ENCODE data around the gene ATP8B3. TPM values are rescaled to one million over a fixed set of nuclear protein-coding genes. Genes with fewer than 3 reads are reported as not detected.

The ATP8B3 gene
- total RNA-seq, 1 donor from 2014 or later = 3.0 TPM

DNA sequence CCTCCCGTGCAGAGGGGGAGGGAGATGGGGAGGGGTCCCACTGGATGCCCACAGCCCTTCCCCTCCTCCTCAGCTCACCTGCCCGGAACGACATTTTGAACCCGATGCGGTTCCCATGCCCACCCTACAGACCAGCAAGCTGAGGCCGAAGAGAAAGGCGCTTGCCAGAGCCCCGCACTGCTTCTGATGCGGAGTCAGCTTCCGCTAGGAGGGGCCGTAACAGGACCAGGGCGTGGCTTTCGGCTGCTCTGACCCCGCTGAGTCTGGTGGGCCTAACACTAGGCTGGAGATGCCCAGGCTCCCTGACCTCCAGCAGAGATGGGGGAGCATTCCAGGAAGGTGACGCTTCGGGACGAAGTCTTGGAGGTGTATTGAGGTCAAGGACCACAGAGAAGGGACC is 52.1 kb downstream of the ATP8B3 start:
- no peak overlapping the region for H3K9ac ChIP-seq (ENCODE audit: low read length)
- Mint-ChIP-seq H3K4me1 (ENCODE audit: low read depth, unreplicated experiment) (no peaks in the 10 kb centered on the region), H3K4me3 (ENCODE audit: unreplicated experiment) (no peak overlapping the region), H3K36me3 (ENCODE audit: low read depth, unreplicated experiment) (no peaks in the 10 kb centered on the region), H3K27me3 (ENCODE audit: low read depth, unreplicated experiment) (peaks cover 64% of the 10 kb centered on the region), H3K9me3 (ENCODE audit: unreplicated experiment) (peaks cover 8% of the 10 kb centered on the region), H3K27ac (ENCODE audit: unreplicated experiment) (no peak overlapping the region)
- H3K9me3 ChIP-seq (ENCODE audit: insufficient read depth, low read depth, low read length) = no peaks in the 10 kb centered on the region
- no peak overlapping the region for H3K4me2 ChIP-seq (ENCODE audit: low read length)
- peaks cover 3% of the 10 kb centered on the region for H4K20me1 ChIP-seq (ENCODE audit: insufficient read depth, low read length)
- H3K27ac ChIP-seq (ENCODE audit: low read depth, low read length) = no peak overlapping the region
- H3K27me3 ChIP-seq (ENCODE audit: insufficient read depth, low read length) = peaks cover 85% of the 10 kb centered on the region
- H3K79me2 ChIP-seq (ENCODE audit: insufficient read depth, low read length) = no peaks in the 10 kb centered on the region
- FAIRE-seq = no peak
- H2AFZ ChIP-seq (ENCODE audit: low read depth, low read length) = no peak overlapping the region
- H3K36me3 ChIP-seq (ENCODE audit: insufficient read depth, low read length) = no peaks in the 10 kb centered on the region
- no peak for DNase-seq (ENCODE audit: low read depth)
- TF ChIP-seq EZH2 (IDR thresholded peaks at IDR 0.05; ENCODE audit: insufficient read depth, low read length) = no peak
- TF ChIP-seq, protein P1, sequence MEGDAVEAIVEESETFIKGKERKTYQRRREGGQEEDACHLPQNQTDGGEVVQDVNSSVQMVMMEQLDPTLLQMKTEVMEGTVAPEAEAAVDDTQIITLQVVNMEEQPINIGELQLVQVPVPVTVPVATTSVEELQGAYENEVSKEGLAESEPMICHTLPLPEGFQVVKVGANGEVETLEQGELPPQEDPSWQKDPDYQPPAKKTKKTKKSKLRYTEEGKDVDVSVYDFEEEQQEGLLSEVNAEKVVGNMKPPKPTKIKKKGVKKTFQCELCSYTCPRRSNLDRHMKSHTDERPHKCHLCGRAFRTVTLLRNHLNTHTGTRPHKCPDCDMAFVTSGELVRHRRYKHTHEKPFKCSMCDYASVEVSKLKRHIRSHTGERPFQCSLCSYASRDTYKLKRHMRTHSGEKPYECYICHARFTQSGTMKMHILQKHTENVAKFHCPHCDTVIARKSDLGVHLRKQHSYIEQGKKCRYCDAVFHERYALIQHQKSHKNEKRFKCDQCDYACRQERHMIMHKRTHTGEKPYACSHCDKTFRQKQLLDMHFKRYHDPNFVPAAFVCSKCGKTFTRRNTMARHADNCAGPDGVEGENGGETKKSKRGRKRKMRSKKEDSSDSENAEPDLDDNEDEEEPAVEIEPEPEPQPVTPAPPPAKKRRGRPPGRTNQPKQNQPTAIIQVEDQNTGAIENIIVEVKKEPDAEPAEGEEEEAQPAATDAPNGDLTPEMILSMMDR (IDR thresholded peaks at IDR 0.05; ENCODE audit: insufficient read depth, low read depth, low read length) = no peak
- no peak overlapping the region for H3K4me3 ChIP-seq (ENCODE audit: insufficient read depth, low read depth, low read length)
- no peaks in the 10 kb centered on the region for H3K4me1 ChIP-seq (ENCODE audit: insufficient read depth, low read length)

DNA sequence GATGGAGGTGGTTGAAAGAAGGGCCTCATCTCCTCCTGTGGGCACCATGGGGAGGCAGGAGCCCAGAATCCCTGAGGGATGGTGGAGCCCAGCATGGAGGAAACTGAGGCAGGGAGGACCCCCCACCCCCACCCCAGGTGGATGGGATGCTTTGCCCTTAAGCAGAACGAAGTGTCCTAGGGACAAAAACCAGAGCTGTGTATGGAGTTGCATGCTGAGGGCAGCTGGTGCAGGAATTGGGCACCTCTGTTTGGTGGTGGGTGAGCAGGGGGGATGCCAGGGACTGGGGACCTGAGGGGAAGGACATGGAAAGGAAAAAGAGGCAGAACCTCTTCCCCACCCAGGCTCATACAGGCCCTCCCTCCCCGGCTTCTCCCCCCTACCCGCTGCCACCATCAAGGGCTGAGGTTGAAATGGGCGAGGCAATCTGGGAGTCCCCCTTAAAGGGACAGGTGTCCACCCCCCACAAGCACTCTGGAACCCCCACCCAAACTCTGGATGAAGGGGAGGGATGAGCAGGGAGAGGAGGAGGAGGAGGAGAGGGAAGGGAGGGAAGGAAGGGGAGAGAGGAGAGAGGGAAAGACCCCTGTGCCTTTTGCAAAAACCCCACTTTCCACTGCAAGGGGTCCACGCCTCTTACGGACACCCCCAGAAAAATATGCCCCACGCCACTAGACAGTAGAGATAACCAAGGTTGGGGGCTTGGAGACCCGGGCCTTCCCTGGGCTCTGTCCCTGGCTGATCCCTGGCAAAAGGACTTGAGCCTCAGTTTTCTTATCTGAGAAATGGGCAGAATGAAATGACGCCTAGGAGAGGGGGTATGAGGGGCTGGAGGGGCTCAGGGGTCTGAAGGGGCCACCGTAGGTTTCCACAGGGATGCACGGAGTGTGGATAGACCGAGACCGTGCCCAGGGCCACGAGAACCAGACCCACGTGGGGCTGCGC is 52.8 kb downstream of the ATP8B3 start:
- H3K9ac ChIP-seq (ENCODE audit: low read length) = no peak overlapping the region
- DNase-seq (ENCODE audit: low read depth) = no peak
- FAIRE-seq = no peak
- Mint-ChIP-seq H3K4me3 (ENCODE audit: unreplicated experiment) (no peak overlapping the region), H3K36me3 (ENCODE audit: low read depth, unreplicated experiment) (no peaks in the 10 kb centered on the region), H3K4me1 (ENCODE audit: low read depth, unreplicated experiment) (no peaks in the 10 kb centered on the region), H3K9me3 (ENCODE audit: unreplicated experiment) (peaks cover 8% of the 10 kb centered on the region), H3K27ac (ENCODE audit: unreplicated experiment) (no peak overlapping the region), H3K27me3 (ENCODE audit: low read depth, unreplicated experiment) (peaks cover 60% of the 10 kb centered on the region)
- no peak overlapping the region for H3K4me2 ChIP-seq (ENCODE audit: low read length)
- H3K9me3 ChIP-seq (ENCODE audit: insufficient read depth, low read depth, low read length) = no peaks in the 10 kb centered on the region
- H3K79me2 ChIP-seq (ENCODE audit: insufficient read depth, low read length) = no peaks in the 10 kb centered on the region
- H4K20me1 ChIP-seq (ENCODE audit: insufficient read depth, low read length) = peaks cover 3% of the 10 kb centered on the region
- H3K4me1 ChIP-seq (ENCODE audit: insufficient read depth, low read length) = no peaks in the 10 kb centered on the region
- no peak overlapping the region for H3K4me3 ChIP-seq (ENCODE audit: insufficient read depth, low read depth, low read length)
- no peak overlapping the region for H3K27ac ChIP-seq (ENCODE audit: low read depth, low read length)
- H3K27me3 ChIP-seq (ENCODE audit: insufficient read depth, low read length) = peaks cover 81% of the 10 kb centered on the region
- no peaks in the 10 kb centered on the region for H3K36me3 ChIP-seq (ENCODE audit: insufficient read depth, low read length)
- TF ChIP-seq, protein P1 (IDR thresholded peaks at IDR 0.05; ENCODE audit: insufficient read depth, low read depth, low read length) = no peak
- no peak for TF ChIP-seq EZH2 (IDR thresholded peaks at IDR 0.05; ENCODE audit: insufficient read depth, low read length)
- no peak overlapping the region for H2AFZ ChIP-seq (ENCODE audit: low read depth, low read length)

DNA sequence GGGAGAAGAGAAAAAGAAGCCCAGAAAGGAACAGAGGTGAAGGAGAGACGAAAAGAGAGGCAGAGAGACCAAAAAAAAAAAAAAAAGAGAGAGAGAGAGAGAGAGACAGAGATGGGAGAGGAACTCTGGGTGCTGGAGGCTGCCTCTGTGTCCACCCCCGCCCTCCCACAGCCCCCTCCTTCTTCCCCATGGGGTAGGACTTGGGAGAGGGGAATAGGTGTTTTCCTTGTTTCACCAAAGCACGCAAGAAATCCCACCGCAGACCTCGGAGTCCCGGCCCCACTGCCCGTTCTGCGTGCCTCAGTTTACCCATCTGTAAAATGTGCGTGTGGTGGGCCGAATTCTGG is 53.9 kb downstream of the ATP8B3 start:
- no peak overlapping the region for H2AFZ ChIP-seq (ENCODE audit: low read depth, low read length)
- H3K79me2 ChIP-seq (ENCODE audit: insufficient read depth, low read length) = no peaks in the 10 kb centered on the region
- Mint-ChIP-seq H3K27ac (ENCODE audit: unreplicated experiment) (no peak overlapping the region), H3K27me3 (ENCODE audit: low read depth, unreplicated experiment) (peaks cover 50% of the 10 kb centered on the region), H3K9me3 (ENCODE audit: unreplicated experiment) (peaks cover 5% of the 10 kb centered on the region), H3K4me3 (ENCODE audit: unreplicated experiment) (no peak overlapping the region), H3K4me1 (ENCODE audit: low read depth, unreplicated experiment) (no peaks in the 10 kb centered on the region), H3K36me3 (ENCODE audit: low read depth, unreplicated experiment) (no peaks in the 10 kb centered on the region)
- no peaks in the 10 kb centered on the region for H3K36me3 ChIP-seq (ENCODE audit: insufficient read depth, low read length)
- H3K4me3 ChIP-seq (ENCODE audit: insufficient read depth, low read depth, low read length) = no peak overlapping the region
- DNase-seq (ENCODE audit: low read depth) (no peak), FAIRE-seq (no peak)
- H4K20me1 ChIP-seq (ENCODE audit: insufficient read depth, low read length) = peaks cover 3% of the 10 kb centered on the region
- H3K27me3 ChIP-seq (ENCODE audit: insufficient read depth, low read length) = peaks cover 72% of the 10 kb centered on the region
- no peak for TF ChIP-seq EZH2 (IDR thresholded peaks at IDR 0.05; ENCODE audit: insufficient read depth, low read length)
- TF ChIP-seq, protein P1 (IDR thresholded peaks at IDR 0.05; ENCODE audit: insufficient read depth, low read depth, low read length) = no peak
- H3K4me2 ChIP-seq (ENCODE audit: low read length) = no peak overlapping the region
- H3K27ac ChIP-seq (ENCODE audit: low read depth, low read length) = no peak overlapping the region
- H3K4me1 ChIP-seq (ENCODE audit: insufficient read depth, low read length) = no peaks in the 10 kb centered on the region
- H3K9ac ChIP-seq (ENCODE audit: low read length) = no peak overlapping the region
- H3K9me3 ChIP-seq (ENCODE audit: insufficient read depth, low read depth, low read length) = no peaks in the 10 kb centered on the region
